Measurements from ENCODE around the gene ULK3.
A peak's percentile ranks its signal among the peaks of the same experiment; 100 is the strongest.

The ULK3 gene

GRCh38 chr15:74843445-74843828, 481 bp upstream of the ULK3 start:
- Histone ChIP-seq H3K79me2 (ENCODE audit: control insufficient read depth, low read length) (peaks cover 7% of the 10 kb centered on the region; the same call in 1 of the 2 replicates), H3K27me3 (ENCODE audit: control insufficient read depth, low read length) (no peaks in the 10 kb centered on the region), H3K4me3 (ENCODE audit: low read length) (peak overlapping the region; percentile 100), H3F3A (ENCODE audit: control insufficient read depth, insufficient read depth) (no peaks in the 10 kb centered on the region), H3K4me2 (ENCODE audit: low read length) (peak overlapping the region; percentile 67), H3K9me3 (ENCODE audit: control insufficient read depth, insufficient read depth, low read length) (no peaks in the 10 kb centered on the region), H3K4me1 (ENCODE audit: control insufficient read depth, low read length) (peaks cover 29% of the 10 kb centered on the region), H3K9me2 (replicated peaks; ENCODE audit: control insufficient read depth, low read length) (no peaks in the 10 kb centered on the region), H3K27ac (ENCODE audit: low read depth, low read length) (peak overlapping the region; percentile 41), H3K36me3 (ENCODE audit: control insufficient read depth, low read length) (peaks cover 38% of the 10 kb centered on the region), H4K20me1 (ENCODE audit: control insufficient read depth, insufficient read depth, low read depth, low read length) (peaks cover 4% of the 10 kb centered on the region; the same call in 1 of the 2 replicates)
- no peak for TF ChIP-seq EZH2phosphoT487 (IDR thresholded peaks at IDR 0.05; ENCODE audit: borderline replicate concordance, low read length)
- TF ChIP-seq CTCF (IDR thresholded peaks at IDR 0.05; ENCODE audit: low read depth, low read length, poor library complexity, severe bottlenecking), result no peak

GRCh38 chr15:74841891-74842373, 1.0 kb downstream of the ULK3 start:
- Histone ChIP-seq H3K4me3 (ENCODE audit: low read length) (peak overlapping the region; percentile 100), H3K4me1 (ENCODE audit: control insufficient read depth, low read length) (peaks cover 29% of the 10 kb centered on the region), H3K27me3 (ENCODE audit: control insufficient read depth, low read length) (no peaks in the 10 kb centered on the region), H3K4me2 (ENCODE audit: low read length) (peak overlapping the region; percentile 99), H3F3A (ENCODE audit: control insufficient read depth, insufficient read depth) (no peaks in the 10 kb centered on the region), H4K20me1 (ENCODE audit: control insufficient read depth, insufficient read depth, low read depth, low read length) (peaks cover 4% of the 10 kb centered on the region; the same call in 1 of the 2 replicates), H3K27ac (ENCODE audit: low read depth, low read length) (no peak overlapping the region), H3K79me2 (ENCODE audit: control insufficient read depth, low read length) (peaks cover 7% of the 10 kb centered on the region; the same call in 1 of the 2 replicates), H3K36me3 (ENCODE audit: control insufficient read depth, low read length) (peaks cover 26% of the 10 kb centered on the region), H3K9me2 (replicated peaks; ENCODE audit: control insufficient read depth, low read length) (no peaks in the 10 kb centered on the region), H3K9me3 (ENCODE audit: control insufficient read depth, insufficient read depth, low read length) (no peaks in the 10 kb centered on the region)
- TF ChIP-seq CTCF (IDR thresholded peaks at IDR 0.05; ENCODE audit: low read depth, low read length, poor library complexity, severe bottlenecking) (no peak), EZH2phosphoT487 (IDR thresholded peaks at IDR 0.05; ENCODE audit: borderline replicate concordance, low read length) (no peak)

- H3K4me3 ChIP-seq (ENCODE audit: low read length), result no peak overlapping the region
- H3F3A ChIP-seq (ENCODE audit: control insufficient read depth, insufficient read depth), result no peaks in the 10 kb centered on the region
- H3K79me2 ChIP-seq (ENCODE audit: control insufficient read depth, low read length), result peaks cover 7% of the 10 kb centered on the region; the same call in 1 of the 2 replicates
- peaks cover 26% of the 10 kb centered on the region for H3K36me3 ChIP-seq (ENCODE audit: control insufficient read depth, low read length)
- no peak overlapping the region for H3K27ac ChIP-seq (ENCODE audit: low read depth, low read length)
- H3K27me3 ChIP-seq (ENCODE audit: control insufficient read depth, low read length), result no peaks in the 10 kb centered on the region
- peaks cover 4% of the 10 kb centered on the region; the same call in 1 of the 2 replicates for H4K20me1 ChIP-seq (ENCODE audit: control insufficient read depth, insufficient read depth, low read depth, low read length)
- no peaks in the 10 kb centered on the region for H3K9me2 ChIP-seq (replicated peaks; ENCODE audit: control insufficient read depth, low read length)
- TF ChIP-seq CTCF (IDR thresholded peaks at IDR 0.05; ENCODE audit: low read depth, low read length, poor library complexity, severe bottlenecking) (no peak), EZH2phosphoT487 (IDR thresholded peaks at IDR 0.05; ENCODE audit: borderline replicate concordance, low read length) (no peak)
- H3K9me3 ChIP-seq (ENCODE audit: control insufficient read depth, insufficient read depth, low read length), result no peaks in the 10 kb centered on the region
- H3K4me2 ChIP-seq (ENCODE audit: low read length), result peak overlapping the region; percentile 99; the same call in 1 of the 2 replicates
- peaks cover 29% of the 10 kb centered on the region for H3K4me1 ChIP-seq (ENCODE audit: control insufficient read depth, low read length)
Measured at GRCh38 chr15:74840851-74841775, 1.8 kb downstream of the ULK3 start.
